Effector memory CD8-positive, alpha-beta T cell (primary cell): ENCODE data around the gene DNAJC28.

Experiments
- ATAC-seq: fragments of 150-1000 bp; cut with Tn5 transposase; replicated peaks from 2 replicates; pipeline ENCODE4 v1.10.0; 2021; ENCODE audit warnings: mild to moderate bottlenecking, moderate library complexity
- DNase-seq, 3 experiments: peaks; one replicate each; pipeline ENCODE4 v3.0.0; 2021
- H3K27ac Mint-ChIP-seq, 2 donors: one replicate each; pipeline ENCODE4 v1.8.0; 2022; ENCODE audit warnings: mild to moderate bottlenecking in 2 of 2, mixed read lengths in 2 of 2, moderate library complexity in 2 of 2
- H3K27me3 Mint-ChIP-seq, 2 donors: one replicate each; pipeline ENCODE4 v1.8.0; 2022; ENCODE audit warnings: mixed read lengths in 2 of 2
- H3K36me3 Mint-ChIP-seq: one replicate; pipeline ENCODE4 v1.8.0; 2022; ENCODE audit warnings: mild to moderate bottlenecking, moderate library complexity, mixed read lengths; ENCODE audit not compliant: insufficient read depth
- H3K4me1 Mint-ChIP-seq, 2 donors: one replicate each; pipeline ENCODE4 v1.8.0; 2022; ENCODE audit warnings: low read depth in 2 of 2, mixed read lengths in 2 of 2
- H3K4me3 Mint-ChIP-seq, 2 donors: one replicate each; pipeline ENCODE4 v1.8.0; 2022; ENCODE audit warnings: mild to moderate bottlenecking in 2 of 2, mixed read lengths in 2 of 2, moderate library complexity in 2 of 2
- H3K9me3 Mint-ChIP-seq, 2 donors: one replicate each; pipeline ENCODE4 v1.8.0; 2022; ENCODE audit warnings: mixed read lengths in 2 of 2

DNAJC28 gene

GRCh38 chr21:33441489-33442477 is 49.7 kb downstream of the DNAJC28 start:
- no peaks in the 10 kb centered on the region for H3K27me3 Mint-ChIP-seq
- H3K36me3 Mint-ChIP-seq: peaks cover 41% of the 10 kb centered on the region
- ATAC-seq (no peak), DNase-seq (no peak)
- no peaks in the 10 kb centered on the region for H3K4me1 Mint-ChIP-seq
- no peak overlapping the region for H3K4me3 Mint-ChIP-seq
- no peak overlapping the region for H3K27ac Mint-ChIP-seq
- H3K9me3 Mint-ChIP-seq: no peaks in the 10 kb centered on the region
